H1 (cell line): ENCODE measurements around the gene LRCH1. TPM values are rescaled to one million over a fixed set of nuclear protein-coding genes. Genes with fewer than 3 reads are reported as not detected.

Experiments
- CTCF ChIA-PET: fragments of 300-600 bp; sonication (Branson Sonifier 250); formaldehyde crosslinking; loops from one replicate; lab custom pipeline; 2021; ENCODE audit not compliant: partially characterized antibody; lab: Charles Lee
- POLR2A ChIA-PET: fragments of 300-600 bp; sonication (Branson Sonifier 250); formaldehyde crosslinking; loops from one replicate; lab custom pipeline; 2021; ENCODE audit warnings: inconsistent platforms; ENCODE audit not compliant: partially characterized antibody; lab: Charles Lee
- DNase-seq, 2 experiments: peaks; one replicate each; pipeline versions ENCODE4 v3.0.0 to v3.0.0-alpha.2; 2010 to 2022; ENCODE audit warnings: low spot score in 2 of 2, low read depth in 1 of 2, mixed read lengths in 1 of 2
- FAIRE-seq: peaks from 2 replicates; lab custom pipeline; 2011; peaks lifted over from hg19 to GRCh38; lab: Jason Lieb, UNC
- H2AFZ ChIP-seq: 2 replicates; pipeline ENCODE4 v1.8.1; 2012; ENCODE audit warnings: low read length, inconsistent platforms
- H2AK5ac ChIP-seq: 2 replicates; pipeline ENCODE4 v1.6.1; 2013; ENCODE audit warnings: low read depth, low read length
- H2BK120ac ChIP-seq: replicated peaks from 2 replicates; pipeline ENCODE3; 2013; ENCODE audit warnings: low read depth, low read length, inconsistent platforms
- H2BK12ac ChIP-seq: 2 replicates; pipeline ENCODE4 v1.6.1; 2013; ENCODE audit warnings: low read depth, low read length
- H2BK15ac ChIP-seq: 2 replicates; pipeline ENCODE4 v1.6.1; 2013; ENCODE audit warnings: low read length
- H2BK20ac ChIP-seq: 2 replicates; pipeline ENCODE4 v1.6.1; 2013; ENCODE audit warnings: low read length
- H2BK5ac ChIP-seq: 2 replicates; pipeline ENCODE4 v1.6.1; 2013; ENCODE audit warnings: low read depth, low read length
- H3K14ac ChIP-seq: 2 replicates; pipeline ENCODE4 v1.6.1; 2013; ENCODE audit warnings: inconsistent platforms; ENCODE audit not compliant: insufficient read length
- H3K18ac ChIP-seq: 2 replicates; pipeline ENCODE4 v1.6.1; 2013; ENCODE audit warnings: low read length; ENCODE audit errors: extremely low read depth
- H3K23ac ChIP-seq: 2 replicates; pipeline ENCODE4 v1.6.1; 2013; ENCODE audit warnings: inconsistent platforms; ENCODE audit not compliant: insufficient read length
- H3K23me2 ChIP-seq: 2 replicates; pipeline ENCODE4 v1.6.1; 2013; ENCODE audit warnings: low read depth, low read length
- H3K27ac ChIP-seq: 2 replicates; pipeline ENCODE4 v1.6.1; 2011; ENCODE audit warnings: low read depth, low read length, inconsistent platforms
- H3K27me3 ChIP-seq, 4 experiments: replicated peaks in 1 of 4; 1 replicate in 1 of 4; 2 replicates in 3 of 4; pipeline versions ENCODE4 v1.6.1 to v1.8.1; 2011 to 2013; ENCODE audit warnings: low read length in 3 of 4, mild to moderate bottlenecking in 3 of 4, inconsistent platforms in 2 of 4, mixed read lengths in 2 of 4, moderate library complexity in 1 of 4; ENCODE audit not compliant: control insufficient read depth in 3 of 4, insufficient read depth in 3 of 4; ENCODE audit errors: extremely low read depth in 1 of 4
- H3K36me3 ChIP-seq, 4 experiments: 2 replicates each; pipeline versions ENCODE4 v1.6.1 to v1.8.1; 2011 to 2013; ENCODE audit warnings: mild to moderate bottlenecking in 4 of 4, low read length in 3 of 4, moderate library complexity in 2 of 4, control low read depth in 1 of 4, inconsistent platforms in 1 of 4; ENCODE audit not compliant: insufficient read depth in 4 of 4, control insufficient read depth in 2 of 4
- H3K4ac ChIP-seq: replicated peaks from 2 replicates; pipeline ENCODE3; 2013; ENCODE audit warnings: low read length, low read depth, mixed read lengths, inconsistent platforms; ENCODE audit not compliant: insufficient read length
- H3K4me1 ChIP-seq, 4 experiments: replicated peaks in 1 of 4; 1 replicate in 1 of 4; 2 replicates in 3 of 4; pipeline versions ENCODE4 v1.6.1 to v1.8.1; 2011 to 2013; ENCODE audit warnings: low read length in 3 of 4, inconsistent platforms in 2 of 4, mixed read lengths in 1 of 4; ENCODE audit not compliant: insufficient read depth in 4 of 4, control insufficient read depth in 3 of 4
- H3K4me2 ChIP-seq, 2 experiments: 2 replicates each; pipeline versions ENCODE4 v1.6.1 to v1.8.1; 2011 to 2013; ENCODE audit warnings: low read depth in 2 of 2, low read length in 2 of 2, control low read depth in 1 of 2, inconsistent platforms in 1 of 2, mild to moderate bottlenecking in 1 of 2; ENCODE audit not compliant: insufficient read depth in 1 of 2
- H3K4me3 ChIP-seq, 4 experiments: fragments of 200-600, 300-600 bp in 1 of 4; sonication (generic), shearing (Covaris generic), sonication (Bioruptor Twin) in 1 of 4; 2 replicates each; pipeline versions ENCODE4 v1.5.1 to v1.8.1; 2011 to 2016; ENCODE audit warnings: low read length in 4 of 4, low read depth in 3 of 4, control low read depth in 2 of 4, inconsistent platforms in 2 of 4, mild to moderate bottlenecking in 2 of 4, mixed read lengths in 1 of 4, moderate library complexity in 1 of 4; ENCODE audit not compliant: insufficient read depth in 2 of 4; ENCODE audit errors: extremely low read depth in 1 of 4
- H3K56ac ChIP-seq: replicated peaks from 2 replicates; pipeline ENCODE3; 2013; ENCODE audit warnings: low read depth, mild to moderate bottlenecking, mixed read lengths, low read length, inconsistent platforms; ENCODE audit not compliant: insufficient read length
- H3K79me1 ChIP-seq: 2 replicates; pipeline ENCODE4 v1.6.1; 2013; ENCODE audit warnings: low read depth, low read length, control low read depth
- H3K79me2 ChIP-seq, 2 experiments: 2 replicates each; pipeline versions ENCODE4 v1.6.1 to v1.8.1; 2012 to 2013; ENCODE audit warnings: low read length in 2 of 2, mild to moderate bottlenecking in 2 of 2, inconsistent platforms in 1 of 2; ENCODE audit not compliant: insufficient read depth in 2 of 2, control insufficient read depth in 1 of 2
- H3K9ac ChIP-seq, 4 experiments: replicated peaks in 1 of 4; 1 replicate in 1 of 4; 2 replicates in 3 of 4; pipeline versions ENCODE4 v1.6.1 to v1.8.1; 2011 to 2013; ENCODE audit warnings: low read depth in 3 of 4, low read length in 3 of 4, control low read depth in 2 of 4, mild to moderate bottlenecking in 2 of 4, moderate library complexity in 2 of 4, inconsistent platforms in 1 of 4; ENCODE audit errors: extremely low read depth in 1 of 4
- H3K9me3 ChIP-seq, 2 experiments: 2 replicates each; pipeline versions ENCODE4 v1.6.1 to v1.8.1; 2012 to 2013; ENCODE audit warnings: mild to moderate bottlenecking in 2 of 2, moderate library complexity in 2 of 2, control low read depth in 1 of 2, inconsistent platforms in 1 of 2, low read depth in 1 of 2, low read length in 1 of 2, mixed read lengths in 1 of 2; ENCODE audit not compliant: insufficient read depth in 2 of 2
- H4K20me1 ChIP-seq, 2 experiments: replicated peaks in 1 of 2; 2 replicates each; pipeline versions ENCODE3 to v1.8.1; 2011 to 2013; ENCODE audit warnings: inconsistent platforms in 2 of 2, low read length in 2 of 2, mild to moderate bottlenecking in 1 of 2; ENCODE audit not compliant: insufficient read depth in 2 of 2, control insufficient read depth in 1 of 2
- H4K5ac ChIP-seq: 2 replicates; pipeline ENCODE4 v1.6.1; 2013; ENCODE audit warnings: low read length, low read depth, mixed read lengths, inconsistent platforms; ENCODE audit not compliant: insufficient read length
- H4K8ac ChIP-seq: 2 replicates; pipeline ENCODE4 v1.8.0; 2013; ENCODE audit warnings: mild to moderate bottlenecking, moderate library complexity, low read length, inconsistent platforms; ENCODE audit not compliant: insufficient read depth; ENCODE audit errors: extremely low read depth
- H4K91ac ChIP-seq: replicated peaks from 2 replicates; pipeline ENCODE3; 2013; ENCODE audit warnings: low read length, mixed read lengths, inconsistent platforms; ENCODE audit not compliant: insufficient read length
- CTBP2 ChIP-seq: IDR thresholded peaks from 2 replicates; pipeline ENCODE4 v1.7.0; 2011; ENCODE audit warnings: borderline replicate concordance, mild to moderate bottlenecking, moderate library complexity, mixed read lengths, low read length; ENCODE audit not compliant: insufficient read depth, insufficient read length
- FOSL1 ChIP-seq: IDR thresholded peaks from 2 replicates; pipeline ENCODE4 v1.6.1; 2011; ENCODE audit warnings: mild to moderate bottlenecking, low read depth, low read length, moderate library complexity; ENCODE audit not compliant: insufficient read depth
- NRF1 ChIP-seq: IDR thresholded peaks from 2 replicates; pipeline ENCODE4 v1.6.1; 2011; ENCODE audit warnings: mild to moderate bottlenecking, low read depth, low read length, improper control_type of control experiment
- POLR2AphosphoS5 ChIP-seq: IDR thresholded peaks from 2 replicates; pipeline ENCODE4 v1.6.1; 2011; ENCODE audit warnings: low read depth, low read length
- TAF1 ChIP-seq: IDR thresholded peaks from 2 replicates; pipeline ENCODE4 v1.6.1; 2011; ENCODE audit warnings: mild to moderate bottlenecking, low read depth, low read length
- WGBS, 2 experiments: shearing (Covaris generic) in 1 of 2; methylation state at CpG; one replicate each; pipeline versions ENCODE4 v1.1.6 to v1.1.7; 2013 to 2015; ENCODE audit warnings: low lambda C conversion rate in 2 of 2, mixed read lengths in 2 of 2, inconsistent platforms in 1 of 2, low coverage in 1 of 2, missing lambda C conversion rate in 1 of 2; ENCODE audit not compliant: insufficient replicate concordance in 2 of 2, insufficient coverage in 1 of 2, insufficient read length in 1 of 2; ENCODE audit errors: extremely low coverage in 1 of 2, missing lambda C conversion rate in 1 of 2; 5-methylcytosine and 5-hydroxymethylcytosine counted together
- long read RNA-seq, 2 experiments: library from RNA in 1 of 2; library from capped mRNA in 1 of 2; stranded (forward); transcript quantifications; one replicate each; pipeline ENCODE4 v2.0.0, GENCODE V29; 2021; ENCODE audit warnings: inconsistent platforms in 1 of 2
- polyA minus RNA-seq, 3 experiments: library from RNA; depleted of rRNA, polyadenylated mRNA; stranded (reverse); fragments of >200 nt; gene quantifications; 1 replicate in 2 of 3; 2 replicates in 1 of 3; pipeline ENCODE4 v1.2.3, GENCODE V29; 2011
- polyA plus RNA-seq, 7 experiments: library from polyadenylated mRNA; depleted of rRNA in 3 of 7; stranded (reverse) in 5 of 7; unstranded in 2 of 7; fragments of >200 nt in 5 of 7; fragments of 200-250 nt in 2 of 7; gene quantifications; 1 replicate in 5 of 7; 2 replicates in 1 of 7; 4 replicates in 1 of 7; pipeline versions ENCODE4 v1.2.1 to v1.2.3, GENCODE V29; 2011 to 2013; ENCODE audit warnings: missing spikeins in 2 of 7, mixed read lengths in 2 of 7
- total RNA-seq: library from RNA; stranded (reverse); fragmentation: NEBNext Ultra II Directional; extraction: Animal tissue kit (Norgen Biotek cat#: 25700); gene quantifications from 2 replicates; pipeline ENCODE4 v1.2.1, GENCODE V29; 2021

Gene LRCH1, protein sequence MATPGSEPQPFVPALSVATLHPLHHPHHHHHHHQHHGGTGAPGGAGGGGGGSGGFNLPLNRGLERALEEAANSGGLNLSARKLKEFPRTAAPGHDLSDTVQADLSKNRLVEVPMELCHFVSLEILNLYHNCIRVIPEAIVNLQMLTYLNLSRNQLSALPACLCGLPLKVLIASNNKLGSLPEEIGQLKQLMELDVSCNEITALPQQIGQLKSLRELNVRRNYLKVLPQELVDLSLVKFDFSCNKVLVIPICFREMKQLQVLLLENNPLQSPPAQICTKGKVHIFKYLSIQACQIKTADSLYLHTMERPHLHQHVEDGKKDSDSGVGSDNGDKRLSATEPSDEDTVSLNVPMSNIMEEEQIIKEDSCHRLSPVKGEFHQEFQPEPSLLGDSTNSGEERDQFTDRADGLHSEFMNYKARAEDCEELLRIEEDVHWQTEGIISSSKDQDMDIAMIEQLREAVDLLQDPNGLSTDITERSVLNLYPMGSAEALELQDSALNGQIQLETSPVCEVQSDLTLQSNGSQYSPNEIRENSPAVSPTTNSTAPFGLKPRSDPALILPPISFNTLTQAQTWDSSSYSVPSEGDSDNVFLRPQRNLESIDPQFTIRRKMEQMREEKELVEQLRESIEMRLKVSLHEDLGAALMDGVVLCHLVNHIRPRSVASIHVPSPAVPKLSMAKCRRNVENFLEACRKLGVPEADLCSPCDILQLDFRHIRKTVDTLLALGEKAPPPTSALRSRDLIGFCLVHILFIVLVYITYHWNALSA
- total RNA-seq = 10.1 and 10.9 TPM in 2 replicates
- 2.3 and 3.0 TPM in 2 replicates for polyA plus RNA-seq (2011; rRNA removed)
- polyA plus RNA-seq (2011; cell fraction: cytosol; rRNA removed) = 4.1 TPM
- polyA plus RNA-seq (2011; cell fraction: nucleus; rRNA removed) = 4.2 TPM
- polyA plus RNA-seq (2012, experiment 1 of 2) = 4.0 to 6.0 TPM (median 4.9 TPM) in 4 replicates
- polyA plus RNA-seq (2012, experiment 2 of 2) = 0.55 TPM
- 4.1 TPM for polyA plus RNA-seq (2013, experiment 1 of 2)
- 4.2 TPM for polyA plus RNA-seq (2013, experiment 2 of 2)
- 11.2 and 15.0 TPM in 2 replicates for polyA minus RNA-seq (2011; rRNA and poly(A)+ RNA removed)
- 6.7 TPM for polyA minus RNA-seq (2011; cell fraction: cytosol; rRNA and poly(A)+ RNA removed)
- 24.6 TPM for polyA minus RNA-seq (2011; cell fraction: nucleus; rRNA and poly(A)+ RNA removed)
- long read RNA-seq, experiment 1, full-length matches to known transcripts = 1 of 3 reads
- long read RNA-seq, experiment 1, partial matches to known transcripts = 1 of 3 reads
- long read RNA-seq, experiment 1, other reads (novel, unspliced or antisense) = 1 of 3 reads
- long read RNA-seq, experiment 2, full-length matches to known transcripts = 1 of 3 reads
- long read RNA-seq, experiment 2, partial matches to known transcripts = 2 of 3 reads
- long read RNA-seq, experiment 2, other reads (novel, unspliced or antisense) = 0 of 3 reads

DNA sequence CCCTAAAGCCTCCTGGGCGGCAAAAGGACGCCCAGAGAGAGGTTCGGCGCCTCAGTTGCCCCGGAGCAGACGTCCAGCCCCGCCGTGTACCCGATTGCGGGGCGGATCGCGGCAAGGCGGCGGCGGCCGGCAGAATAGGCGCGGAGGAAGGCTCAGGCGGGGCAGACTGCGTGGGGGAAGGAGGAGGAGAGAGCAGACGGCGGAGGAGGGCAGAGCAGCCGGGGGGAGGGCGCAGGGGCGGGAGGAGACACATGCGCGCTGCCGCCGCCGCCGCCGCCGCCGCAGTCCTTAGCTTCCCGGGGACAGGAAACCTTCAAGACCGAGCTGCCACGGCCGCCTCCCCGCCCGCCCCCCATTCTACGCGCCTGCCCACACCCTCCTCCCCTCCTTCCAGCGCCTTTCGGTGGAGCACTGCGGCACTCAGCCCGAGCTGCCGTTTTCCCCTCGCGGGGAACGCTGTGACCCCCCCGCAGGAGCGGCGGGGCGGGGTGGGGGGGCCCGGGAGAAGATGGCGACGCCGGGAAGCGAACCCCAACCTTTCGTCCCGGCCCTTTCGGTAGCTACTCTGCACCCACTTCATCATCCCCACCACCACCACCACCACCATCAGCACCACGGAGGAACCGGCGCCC lies at the start of gene LRCH1:
TSS of gene LRCH1 (plus strand) at position 282 of the 632 bp plus-strand sequence. CDS start at position 509, 227 bp downstream.
- H4K91ac ChIP-seq = no peak within 1 kb of the TSS
- CTCF ChIA-PET = interaction anchor here (0.8 to 2.8 kb wide), 6 partner anchors 59 to 180 kb away, joined by 3 to 64 read pairs (median 6); no protein-coding TSS in a partner anchor
- POLR2A ChIA-PET = interaction anchor here (1.5 kb wide), 1 partner anchor 161 kb away, joined by 4 read pairs; no protein-coding TSS in a partner anchor
- H4K5ac ChIP-seq = no peak within 1 kb of the TSS
- H2AK5ac ChIP-seq = 0 out of 2 replicates have a peak within 1 kb of the TSS, but pooled peaks have one; percentile 53
- H3K36me3 ChIP-seq = no peaks in the 10 kb centered on the region
- H3K79me1 ChIP-seq = peaks cover under 1% of the 10 kb centered on the region
- H2AFZ ChIP-seq = peak within 1 kb of the TSS; percentile 83
- peaks cover 13% of the 10 kb centered on the region for H3K23me2 ChIP-seq
- H4K20me1 ChIP-seq = peaks cover 0 to 2% of the 10 kb centered on the region in 2 experiments
- H3K9ac ChIP-seq = peak within 1 kb of the TSS; percentile 65 to 81 (median 72)
- H3K56ac ChIP-seq = peak within 1 kb of the TSS; percentile 62
- peak within 1 kb of the TSS; percentile 69 to 96 for H3K4me2 ChIP-seq
- FAIRE-seq (no peak), DNase-seq (peak in 1 of 2 experiments; percentile 77)
- H3K18ac ChIP-seq = peak within 1 kb of the TSS; percentile 60
- H2BK5ac ChIP-seq = 0 out of 2 replicates have a peak within 1 kb of the TSS, but pooled peaks have one; percentile 24
- H3K4me3 ChIP-seq = peak within 1 kb of the TSS; percentile 71 to 94 (median 86)
- H3K79me2 ChIP-seq = peaks cover 0 to 36% of the 10 kb centered on the region in 2 experiments; a peak in 3 of 4 replicates
- no peak within 1 kb of the TSS; the same call in 1 of the 2 replicates for H3K27ac ChIP-seq
- H2BK20ac ChIP-seq = no peak within 1 kb of the TSS
- H3K4ac ChIP-seq = no peak within 1 kb of the TSS
- H3K14ac ChIP-seq = no peak within 1 kb of the TSS
- H2BK15ac ChIP-seq = peak within 1 kb of the TSS; percentile 31; the same call in 1 of the 2 replicates
- WGBS, 2 experiments = 0% methylated on average over 7 of the region's 66 CpGs; no CpG with 5 or more reads in 1 of the 2 experiments
- H3K27me3 ChIP-seq = peaks cover 0 to 22% (median 7%) of the 10 kb centered on the region in 4 experiments; a peak in 4 of 7 replicates
- H2BK120ac ChIP-seq = no peak within 1 kb of the TSS
- H3K23ac ChIP-seq = no peak within 1 kb of the TSS
- H3K4me1 ChIP-seq = peaks cover 0 to 14% (median 2%) of the 10 kb centered on the region in 4 experiments; a peak in 4 of 7 replicates
- peak within 1 kb of the TSS; percentile 75 for H2BK12ac ChIP-seq
- H3K9me3 ChIP-seq = no peaks in the 10 kb centered on the region
- peak within 1 kb of the TSS; percentile 91 for H4K8ac ChIP-seq
- TF ChIP-seq FOSL1 (no peak), POLR2AphosphoS5 (no peak), TAF1 (0 out of 2 replicates have a peak, but pooled peaks have one; percentile 10), CTBP2 (no peak), NRF1 (no peak)
